Muscle layer of colon (tissue), 2 donors: ENCODE results near the gene CCNF.

Experiments
- H3K27ac ChIP-seq: one replicate; pipeline ENCODE4 v1.7.0; 2013; ENCODE audit warnings: low read depth, mild to moderate bottlenecking, low read length, moderate library complexity
- H3K27me3 ChIP-seq, 2 donors: one replicate each; pipeline ENCODE4 v1.7.0; 2013; ENCODE audit warnings: low read length in 2 of 2, mild to moderate bottlenecking in 2 of 2; ENCODE audit not compliant: insufficient read depth in 2 of 2, control insufficient read depth in 1 of 2
- H3K36me3 ChIP-seq: one replicate; pipeline ENCODE4 v1.7.0; 2013; ENCODE audit warnings: mild to moderate bottlenecking, low read length; ENCODE audit not compliant: insufficient read depth
- H3K4me1 ChIP-seq: one replicate; pipeline ENCODE4 v1.7.0; 2013; ENCODE audit warnings: mild to moderate bottlenecking, low read length; ENCODE audit not compliant: insufficient read depth
- H3K4me3 ChIP-seq, 2 donors: one replicate each; pipeline ENCODE4 v1.7.0; 2013; ENCODE audit warnings: low read length in 2 of 2, low read depth in 1 of 2, mild to moderate bottlenecking in 1 of 2, moderate library complexity in 1 of 2
- H3K9ac ChIP-seq: one replicate; pipeline ENCODE4 v1.7.0; 2013; ENCODE audit warnings: low read length
- H3K9me3 ChIP-seq: one replicate; pipeline ENCODE4 v1.7.0; 2013; ENCODE audit warnings: mild to moderate bottlenecking, low read length
- donor health status: abdominal sarcoma.
- donor health status: Adenocarcinoma of cecum.

CCNF gene

GRCh38 chr16:2459647-2460390, 30.6 kb downstream of the CCNF start, which contains the start of gene TEDC2:
Gene TEDC2 (plus strand): TSS chr16:2460109. CDS start chr16:2460145, 36 bp downstream.
- Histone ChIP-seq H3K9me3 (no peaks in the 10 kb centered on the region), H3K4me1 (peaks cover 13% of the 10 kb centered on the region), H3K36me3 (no peaks in the 10 kb centered on the region), H3K4me3 (peak within 1 kb of the TSS; percentile 85 to 88), H3K27me3 (no peaks in the 10 kb centered on the region), H3K27ac (peak within 1 kb of the TSS; percentile 61), H3K9ac (no peak within 1 kb of the TSS)

DNA sequence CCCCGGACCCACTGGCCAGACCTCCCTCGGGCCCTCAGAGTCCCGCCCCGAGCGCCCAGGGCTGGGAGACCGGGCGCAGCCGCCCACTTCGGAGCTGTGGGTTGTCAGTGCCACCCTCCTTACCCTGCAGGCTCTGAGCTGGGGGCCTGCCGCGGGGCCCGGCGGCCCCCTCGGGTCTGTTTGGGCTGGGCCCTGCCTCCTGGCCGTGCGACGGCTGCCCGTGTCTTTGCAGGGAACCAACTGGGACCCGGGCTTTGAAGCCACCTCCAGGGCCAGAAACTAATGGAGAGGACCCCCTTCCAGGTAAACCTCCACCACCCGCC, 31.1 kb downstream of the CCNF start:
- Histone ChIP-seq H3K36me3 (no peaks in the 10 kb centered on the region), H3K4me1 (peaks cover 13% of the 10 kb centered on the region), H3K9ac (no peak overlapping the region), H3K27me3 (no peaks in the 10 kb centered on the region), H3K9me3 (no peaks in the 10 kb centered on the region), H3K27ac (no peak overlapping the region), H3K4me3 (peak overlapping the region; percentile 85 to 88)

DNA sequence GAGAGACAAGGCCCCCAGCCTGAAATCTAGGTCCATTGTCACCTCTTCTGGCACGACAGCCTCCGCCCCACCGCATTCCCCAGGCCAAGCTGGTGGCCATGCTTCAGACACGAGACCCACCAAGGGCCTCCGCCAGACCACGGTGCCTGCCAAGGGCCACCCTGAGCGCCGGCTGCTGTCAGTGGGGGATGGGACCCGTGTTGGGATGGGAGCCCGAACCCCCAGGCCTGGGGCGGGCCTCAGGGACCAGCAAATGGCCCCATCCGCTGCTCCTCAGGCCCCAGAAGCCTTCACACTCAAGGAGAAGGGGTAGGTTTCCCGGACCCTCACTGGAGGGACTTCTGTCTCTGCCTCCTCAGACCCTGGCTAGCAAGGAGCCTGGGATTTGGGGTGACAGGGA, 31.7 kb downstream of the CCNF start:
- H3K27me3 ChIP-seq: no peaks in the 10 kb centered on the region
- H3K4me1 ChIP-seq: peaks cover 13% of the 10 kb centered on the region
- H3K36me3 ChIP-seq: no peaks in the 10 kb centered on the region
- H3K9me3 ChIP-seq: no peaks in the 10 kb centered on the region
- no peak overlapping the region for H3K27ac ChIP-seq
- no peak overlapping the region for H3K9ac ChIP-seq
- H3K4me3 ChIP-seq: no peak overlapping the region

- H3K4me3 ChIP-seq: no peak overlapping the region
These were observed 33.0 kb downstream of the CCNF start for GRCh38 chr16:2462031-2462866.

GRCh38 chr16:2464333-2464732, 35.1 kb downstream of the CCNF start:
- H3K4me1 ChIP-seq: peaks cover 17% of the 10 kb centered on the region
- no peak overlapping the region for H3K27ac ChIP-seq
- H3K4me3 ChIP-seq: no peak overlapping the region
- no peak overlapping the region for H3K9ac ChIP-seq
- no peaks in the 10 kb centered on the region for H3K36me3 ChIP-seq
- no peaks in the 10 kb centered on the region for H3K9me3 ChIP-seq
- H3K27me3 ChIP-seq: peaks cover 7 to 16% of the 10 kb centered on the region in 2 donors

More at GRCh38 chr16:2462031-2462866, 33.0 kb downstream of the CCNF start:
- H3K9me3 ChIP-seq: no peaks in the 10 kb centered on the region
- H3K36me3 ChIP-seq: no peaks in the 10 kb centered on the region
- H3K9ac ChIP-seq: no peak overlapping the region
- no peaks in the 10 kb centered on the region for H3K27me3 ChIP-seq
- peaks cover 13% of the 10 kb centered on the region for H3K4me1 ChIP-seq
- H3K27ac ChIP-seq: no peak overlapping the region

DNA sequence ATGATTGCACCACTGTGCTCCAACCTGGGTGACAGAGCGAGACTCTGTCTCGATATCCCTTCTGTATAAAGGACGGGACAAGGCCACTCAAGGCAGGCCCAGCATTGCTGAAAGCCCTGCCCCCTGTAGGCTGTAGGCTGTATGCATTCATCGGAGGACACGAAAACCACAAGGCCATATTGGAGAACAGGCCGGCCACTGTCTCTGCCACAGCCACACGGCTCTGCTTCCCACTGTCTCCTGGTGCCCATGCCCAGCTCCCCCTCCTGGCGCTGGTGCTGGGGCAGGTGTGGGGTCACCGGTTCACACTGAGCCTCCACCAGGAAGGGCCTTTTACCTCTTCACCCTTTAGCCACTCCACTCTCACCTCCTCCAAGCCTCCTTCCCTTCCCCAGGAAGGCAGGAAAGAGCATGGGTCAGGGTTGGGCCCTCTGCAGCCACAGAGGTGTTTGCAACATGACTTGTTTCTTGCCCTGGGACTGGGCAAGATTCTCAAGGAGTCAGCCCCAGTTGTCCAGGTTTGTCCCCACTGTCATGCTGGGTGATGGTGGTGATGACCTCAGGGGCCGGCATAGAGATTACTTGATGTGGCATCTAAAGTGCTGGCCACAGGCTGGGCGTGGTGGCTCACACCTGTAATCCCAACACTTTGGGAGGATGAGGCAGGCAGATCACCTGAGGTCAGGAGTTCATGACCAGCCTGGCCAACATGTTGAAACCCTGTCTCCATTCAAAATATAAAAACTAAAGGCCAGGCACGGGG, 36.6 kb downstream of the CCNF start:
- H3K9me3 ChIP-seq: no peaks in the 10 kb centered on the region
- H3K27me3 ChIP-seq: peaks cover 22 to 31% of the 10 kb centered on the region in 2 donors
- no peaks in the 10 kb centered on the region for H3K36me3 ChIP-seq
- H3K4me3 ChIP-seq: no peak overlapping the region
- H3K9ac ChIP-seq: no peak overlapping the region
- H3K27ac ChIP-seq: no peak overlapping the region
- peaks cover 9% of the 10 kb centered on the region for H3K4me1 ChIP-seq

GRCh38 chr16:2466667-2467527, 37.6 kb downstream of the CCNF start:
- Histone ChIP-seq H3K4me1 (peaks cover 9% of the 10 kb centered on the region), H3K9me3 (no peaks in the 10 kb centered on the region), H3K36me3 (no peaks in the 10 kb centered on the region), H3K27ac (no peak overlapping the region), H3K4me3 (peak overlapping the region in 1 of 2 donors; percentile 47), H3K9ac (peak overlapping the region; percentile 49), H3K27me3 (peaks cover 22 to 41% of the 10 kb centered on the region in 2 donors)

GRCh38 chr16:2467528-2468232, 38.4 kb downstream of the CCNF start:
- peak overlapping the region; percentile 35 to 47 for H3K4me3 ChIP-seq
- H3K9me3 ChIP-seq: no peaks in the 10 kb centered on the region
- H3K27ac ChIP-seq: no peak overlapping the region
- H3K27me3 ChIP-seq: peaks cover 22 to 49% of the 10 kb centered on the region in 2 donors
- no peaks in the 10 kb centered on the region for H3K36me3 ChIP-seq
- H3K9ac ChIP-seq: peak overlapping the region; percentile 49
- peaks cover 9% of the 10 kb centered on the region for H3K4me1 ChIP-seq

DNA sequence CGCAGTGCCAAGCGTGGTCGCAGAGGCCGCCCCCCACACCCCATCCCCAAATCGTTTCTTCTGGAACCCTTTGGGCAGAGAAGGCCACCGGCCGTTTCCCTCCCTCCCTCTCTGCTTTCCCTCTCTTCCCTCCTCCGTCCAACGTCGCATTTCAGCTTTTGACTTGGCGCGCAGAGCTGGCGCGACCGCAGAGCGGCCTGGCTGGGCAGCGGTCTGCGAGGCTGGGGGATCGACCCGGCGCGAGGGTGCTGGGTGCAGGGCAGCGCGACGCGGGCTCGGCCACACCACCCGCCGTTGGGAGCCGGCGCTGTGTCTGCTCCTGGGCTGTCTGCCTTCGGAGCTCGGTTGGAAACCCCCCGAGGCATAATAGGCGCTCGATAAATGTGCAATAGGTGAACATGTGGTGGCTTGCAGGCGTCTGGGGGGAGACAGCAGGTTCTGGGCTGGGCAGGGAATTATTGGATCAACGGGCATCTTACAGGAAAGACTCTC, 39.0 kb downstream of the CCNF start:
- Histone ChIP-seq H3K4me3 (peak overlapping the region; percentile 35 to 47), H3K9me3 (no peaks in the 10 kb centered on the region), H3K36me3 (no peaks in the 10 kb centered on the region), H3K27ac (no peak overlapping the region), H3K27me3 (peaks cover 22 to 55% of the 10 kb centered on the region in 2 donors), H3K9ac (no peak overlapping the region), H3K4me1 (peaks cover 9% of the 10 kb centered on the region)

GRCh38 chr16:2468725-2469398, 39.6 kb downstream of the CCNF start:
- peaks cover 9% of the 10 kb centered on the region for H3K4me1 ChIP-seq
- H3K27ac ChIP-seq: peak overlapping the region; percentile 13
- H3K9ac ChIP-seq: no peak overlapping the region
- H3K9me3 ChIP-seq: no peaks in the 10 kb centered on the region
- no peaks in the 10 kb centered on the region for H3K36me3 ChIP-seq
- H3K27me3 ChIP-seq: peaks cover 22 to 59% of the 10 kb centered on the region in 2 donors
- H3K4me3 ChIP-seq: no peak overlapping the region
